GM18907 (cell line): ENCODE data around the gene CDCA4.

Experiments used
- ATAC-seq: cut with Tn5 transposase; IDR thresholded peaks from one replicate; pipeline ENCODE4 v1.9.1; 2021; ENCODE audit warnings: mild to moderate bottlenecking, moderate library complexity; ENCODE audit not compliant: unreplicated experiment

The CDCA4 gene

DNA sequence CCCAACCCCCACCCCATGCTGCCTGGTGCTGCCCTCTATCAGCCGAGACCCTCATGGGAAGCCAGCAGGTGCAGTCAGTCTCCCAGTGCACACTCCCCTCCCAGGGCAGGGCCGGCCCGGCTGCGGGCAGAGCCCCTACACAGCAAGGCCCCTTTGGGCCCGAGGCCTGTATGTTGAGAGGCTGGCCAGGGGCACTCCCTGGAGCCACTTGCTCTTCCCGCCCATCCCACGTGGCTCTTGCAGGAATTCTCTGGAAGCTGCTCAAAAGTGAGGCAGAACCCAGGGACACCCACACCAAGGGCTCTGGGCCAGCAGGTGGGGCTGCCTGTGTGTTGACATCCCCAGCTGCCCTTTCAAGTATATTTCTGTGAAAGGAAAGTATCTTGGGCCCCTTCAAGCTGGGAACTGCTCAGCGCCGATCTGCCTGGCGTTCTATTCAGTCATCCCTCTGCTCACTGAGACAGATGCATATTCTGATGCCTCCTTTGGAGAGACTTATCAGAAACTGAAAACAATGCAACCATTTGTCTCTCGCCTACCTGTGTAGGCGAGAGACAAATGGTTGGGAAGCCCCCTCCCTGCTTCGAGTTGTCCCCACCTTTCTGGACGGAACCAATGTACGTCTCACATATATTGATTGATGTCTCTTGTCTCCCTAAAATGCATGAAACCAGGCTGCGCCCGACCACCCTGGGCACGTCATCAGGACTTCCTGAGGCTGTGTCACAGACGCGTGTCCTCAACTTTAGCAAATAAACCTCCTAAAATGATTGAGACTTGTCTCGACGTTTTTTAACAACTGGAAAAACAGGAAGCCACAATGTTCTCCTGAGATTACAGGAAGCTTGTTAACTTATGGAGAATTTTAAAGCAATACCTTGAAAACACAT lies 38.4 kb upstream of the CDCA4 start:
- ATAC-seq: no peak

DNA sequence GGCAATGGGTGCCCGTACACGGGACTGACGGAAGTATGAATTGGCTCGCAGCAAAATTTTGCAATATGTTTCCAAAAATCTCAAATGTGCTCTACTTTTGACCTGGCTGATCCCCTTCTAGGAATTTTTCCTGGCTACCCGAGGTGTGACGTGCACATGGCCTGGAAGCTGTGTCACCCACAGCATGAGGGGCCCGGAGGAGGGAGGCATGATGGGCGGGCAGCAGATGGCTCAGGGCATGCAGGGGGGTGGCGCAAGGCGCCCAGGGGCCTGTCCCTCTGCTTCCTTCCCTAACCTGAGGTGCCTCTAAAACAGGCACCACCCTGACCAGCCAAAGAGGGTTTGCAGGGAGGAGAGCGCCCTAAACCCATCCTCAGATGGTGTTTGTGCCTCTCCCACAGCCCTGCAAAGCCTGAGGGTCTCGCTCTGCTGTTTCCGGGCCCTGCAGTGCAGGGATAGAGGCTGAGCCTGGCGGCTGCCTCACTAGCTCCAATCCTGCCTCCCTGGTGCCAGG lies 37.7 kb upstream of the CDCA4 start:
- ATAC-seq: no peak

DNA sequence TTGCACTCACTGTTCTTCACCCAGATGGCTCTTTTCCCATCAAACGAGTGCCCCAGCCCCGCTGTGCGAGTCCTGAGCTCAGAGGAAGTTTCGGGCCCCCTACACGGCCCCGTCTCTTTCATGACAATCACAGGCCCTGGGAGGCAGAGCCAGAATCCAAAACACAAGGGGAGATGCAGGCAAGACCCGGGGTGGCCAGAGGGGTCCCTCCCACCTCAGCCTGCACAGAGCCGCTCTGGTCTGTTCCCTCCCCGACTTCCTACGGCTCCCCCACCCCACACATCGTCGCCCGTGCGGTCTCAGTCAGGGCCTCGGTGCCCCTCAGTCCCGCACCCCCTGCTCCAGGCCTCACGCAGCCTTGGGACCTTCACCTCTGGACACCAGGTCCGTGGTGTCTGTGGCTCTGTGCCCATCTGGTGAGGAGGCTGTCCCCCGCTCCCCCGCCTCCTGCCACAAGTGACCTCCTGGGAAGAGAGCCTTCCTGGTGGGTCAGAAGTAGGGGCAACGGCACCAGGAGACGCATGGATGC lies 35.5 kb upstream of the CDCA4 start:
- ATAC-seq: no peak

DNA sequence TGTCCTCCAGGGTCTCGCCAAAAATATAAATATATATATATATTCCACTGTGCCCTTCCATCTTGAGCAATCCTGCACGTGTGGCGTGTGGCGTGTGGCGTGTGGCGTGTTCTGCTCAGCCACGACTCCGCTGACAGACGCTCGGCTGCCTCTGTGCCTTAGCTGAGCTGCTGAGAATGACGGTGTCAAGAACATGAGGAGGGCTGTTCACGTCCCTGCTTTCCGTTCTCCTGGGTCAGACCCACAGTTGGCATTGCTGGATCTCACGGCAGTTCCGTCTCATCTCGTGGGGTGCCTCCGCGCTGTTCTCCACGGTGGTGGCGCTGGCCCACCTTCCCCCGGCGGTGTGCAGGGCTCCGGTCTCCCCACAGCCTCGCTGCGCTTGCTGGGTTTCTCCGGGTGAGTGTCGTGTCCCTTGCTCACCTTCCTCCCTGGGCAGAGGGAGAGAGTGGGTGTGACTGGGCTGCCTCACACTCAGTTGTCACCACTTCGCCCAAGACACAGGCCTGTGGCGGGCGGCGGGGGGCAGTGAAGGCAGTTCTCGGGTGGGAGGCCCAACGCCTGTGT lies 34.9 kb upstream of the CDCA4 start:
- no peak for ATAC-seq

DNA sequence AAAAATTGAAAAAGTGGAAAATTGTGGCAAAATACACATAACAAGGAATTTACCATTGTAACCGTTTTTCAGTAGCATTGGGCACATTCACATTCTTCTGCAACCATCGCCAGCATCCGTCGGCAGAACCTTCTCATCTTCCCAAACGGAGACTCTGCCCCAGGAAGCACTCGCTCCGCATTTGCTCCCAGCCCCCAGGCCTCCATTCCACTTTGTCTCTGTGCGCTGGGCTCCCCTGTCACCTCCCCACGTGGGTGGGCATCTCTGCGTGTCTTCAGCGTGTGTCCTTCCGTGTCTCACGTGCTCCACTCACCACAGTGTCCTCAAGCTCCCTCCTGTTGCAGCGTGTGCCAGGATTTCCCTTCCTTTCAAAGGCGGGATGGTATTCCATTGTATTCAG lies 34.5 kb upstream of the CDCA4 start:
- no peak for ATAC-seq

DNA sequence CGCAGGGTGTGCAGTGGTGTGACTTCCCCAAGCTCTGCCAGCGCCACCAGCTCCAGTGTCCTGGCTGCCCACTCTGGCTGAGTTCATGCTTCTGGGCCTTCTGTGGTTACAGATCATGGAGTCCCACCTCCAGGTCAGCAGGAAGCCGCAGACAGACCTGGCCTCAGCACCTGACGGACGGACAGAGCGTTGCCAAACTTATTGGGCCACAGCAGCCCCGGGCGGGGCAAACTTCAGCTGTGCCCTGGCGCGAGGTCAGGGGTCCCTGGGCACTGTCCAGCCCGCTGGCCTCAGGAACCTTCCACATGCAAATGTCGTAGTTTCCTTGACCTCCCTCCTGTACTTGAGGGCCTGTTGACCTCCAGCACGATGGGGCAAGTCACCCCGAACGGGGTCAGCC lies 33.1 kb upstream of the CDCA4 start:
- ATAC-seq: no peak

DNA sequence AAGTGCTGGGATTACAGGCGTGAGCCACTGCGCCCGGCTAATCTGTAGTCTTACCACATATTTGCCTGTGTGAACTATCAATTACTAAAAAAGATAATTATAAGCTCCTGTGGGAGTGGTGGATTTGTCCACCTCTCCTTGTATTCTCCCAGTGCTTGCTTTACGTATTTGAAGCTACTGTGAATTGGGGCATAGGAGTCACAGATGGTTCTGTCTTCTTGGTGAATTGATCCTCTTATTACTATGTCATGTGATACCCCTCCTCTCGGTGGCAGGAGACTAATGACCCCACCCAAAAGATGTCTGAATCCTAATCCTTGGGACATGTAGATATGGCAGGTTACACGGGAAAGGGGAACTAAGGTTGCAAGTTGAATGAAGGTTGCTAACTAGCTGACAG lies 32.5 kb upstream of the CDCA4 start:
- ATAC-seq: no peak

DNA sequence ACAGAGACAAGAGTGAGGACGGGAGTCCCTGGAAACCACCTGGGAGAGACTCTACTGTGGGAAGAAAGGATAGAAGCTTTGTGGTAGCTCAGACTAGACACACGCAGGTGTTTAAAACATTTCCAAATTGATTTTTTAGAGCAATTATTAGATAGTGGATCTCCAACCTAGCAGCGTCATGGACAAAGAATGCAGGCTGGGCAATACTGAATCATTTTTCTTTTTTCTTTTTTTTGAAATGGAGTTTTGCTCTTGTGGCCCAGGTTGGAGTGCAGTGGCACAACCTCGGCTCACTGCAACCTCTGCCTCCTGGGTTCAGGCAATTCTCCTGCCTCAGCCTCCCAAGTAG lies 31.2 kb upstream of the CDCA4 start:
- ATAC-seq: no peak

DNA sequence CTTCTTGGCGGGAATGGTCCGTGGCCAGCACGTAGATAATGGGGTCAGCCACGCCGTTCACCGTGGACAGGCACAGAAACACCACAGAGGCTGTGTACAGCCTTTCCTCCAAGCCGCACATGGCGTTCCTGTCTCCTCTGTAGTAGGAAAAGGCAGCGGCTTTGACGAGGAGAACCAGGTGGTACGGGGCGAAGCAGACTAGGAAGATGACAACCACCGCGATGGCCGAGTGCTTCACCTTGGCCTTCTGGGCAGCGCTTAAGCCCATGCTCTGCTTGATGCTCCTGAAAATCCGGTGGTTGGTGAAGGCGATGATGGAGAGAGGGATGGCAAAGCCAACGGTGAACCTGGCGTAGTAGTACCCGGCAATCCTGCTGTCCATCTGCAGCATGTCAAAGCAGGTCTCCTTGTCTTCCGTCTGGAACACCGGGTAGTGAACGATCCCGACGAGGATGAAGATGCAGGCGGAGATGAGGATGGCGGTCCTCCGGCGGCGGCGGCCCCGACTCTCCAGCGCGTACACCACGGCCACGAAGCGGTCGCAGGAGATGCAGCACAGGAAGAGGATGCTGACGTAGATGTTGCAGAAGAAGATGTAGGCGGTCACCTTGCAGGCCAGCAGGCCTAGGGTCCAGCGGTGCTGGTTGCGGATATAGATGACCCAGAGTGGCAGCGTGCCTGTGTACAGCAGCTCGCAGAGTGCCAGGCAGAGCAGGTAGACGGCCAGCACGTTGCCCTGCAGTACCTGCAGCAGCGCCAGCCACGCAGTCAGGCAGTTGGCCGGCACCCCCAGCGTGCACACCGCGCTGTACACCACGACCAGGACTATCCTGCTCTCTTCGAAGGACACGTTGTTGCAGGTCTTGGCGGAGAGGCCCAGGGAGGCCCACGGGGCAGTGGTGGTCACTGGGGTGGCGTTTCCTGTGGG lies 30.6 kb upstream of the CDCA4 start:
- no peak for ATAC-seq

DNA sequence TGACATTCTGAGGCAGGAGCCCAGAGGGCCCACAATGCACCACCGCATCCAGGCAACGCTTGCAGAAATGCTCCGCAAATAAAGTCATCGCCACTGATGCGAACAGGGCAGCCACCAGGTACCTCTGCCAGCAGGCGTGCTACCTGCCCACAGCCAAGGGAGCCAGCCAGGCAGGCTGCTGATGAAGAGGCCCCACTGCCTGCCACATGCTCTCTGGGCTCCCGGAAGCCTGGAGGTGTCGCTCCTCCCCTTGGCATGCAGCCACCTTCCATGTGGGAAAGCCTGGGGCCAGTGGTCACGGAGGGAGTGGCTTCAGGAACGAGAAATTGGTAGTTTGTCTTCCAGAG lies 29.6 kb upstream of the CDCA4 start:
- no peak for ATAC-seq

DNA sequence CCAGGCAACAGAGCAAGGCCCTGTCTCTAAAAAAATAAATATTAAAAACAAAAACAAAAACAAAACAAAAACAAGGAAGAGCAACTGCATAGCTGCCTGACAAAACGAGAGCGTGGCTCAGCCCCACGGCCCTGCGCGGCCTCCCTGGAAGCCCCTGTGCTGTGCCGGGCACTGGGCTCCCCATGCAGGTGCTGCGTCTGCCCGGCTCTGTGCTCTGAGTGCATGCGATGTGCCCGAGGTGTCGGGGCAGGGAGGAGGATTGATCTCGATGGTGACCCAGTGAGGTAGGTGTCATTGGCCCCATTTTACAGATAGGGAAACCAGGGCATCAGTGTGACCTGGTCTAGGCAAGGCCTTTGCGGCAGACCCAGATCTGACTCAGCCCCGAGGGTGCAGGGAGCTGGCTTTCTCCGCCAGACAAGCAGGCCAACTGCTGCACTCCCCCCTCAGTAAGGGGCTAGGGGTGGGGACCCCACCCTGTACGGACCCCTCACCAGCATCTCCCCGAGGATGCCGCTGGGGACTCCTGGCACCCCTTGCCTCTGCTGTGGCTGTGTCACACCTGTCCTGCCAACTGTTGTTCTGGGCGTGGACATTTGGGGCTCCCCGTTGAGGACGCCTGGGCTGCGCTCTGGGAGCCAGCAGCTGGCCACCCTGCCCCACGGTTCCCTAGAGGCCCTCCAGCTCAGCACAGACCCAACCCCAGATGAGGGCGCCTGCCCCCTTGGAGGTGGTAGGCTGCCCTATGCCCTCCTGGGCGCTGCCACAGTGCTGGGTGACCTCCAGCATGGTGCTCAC lies 29.1 kb upstream of the CDCA4 start:
- ATAC-seq: no peak

DNA sequence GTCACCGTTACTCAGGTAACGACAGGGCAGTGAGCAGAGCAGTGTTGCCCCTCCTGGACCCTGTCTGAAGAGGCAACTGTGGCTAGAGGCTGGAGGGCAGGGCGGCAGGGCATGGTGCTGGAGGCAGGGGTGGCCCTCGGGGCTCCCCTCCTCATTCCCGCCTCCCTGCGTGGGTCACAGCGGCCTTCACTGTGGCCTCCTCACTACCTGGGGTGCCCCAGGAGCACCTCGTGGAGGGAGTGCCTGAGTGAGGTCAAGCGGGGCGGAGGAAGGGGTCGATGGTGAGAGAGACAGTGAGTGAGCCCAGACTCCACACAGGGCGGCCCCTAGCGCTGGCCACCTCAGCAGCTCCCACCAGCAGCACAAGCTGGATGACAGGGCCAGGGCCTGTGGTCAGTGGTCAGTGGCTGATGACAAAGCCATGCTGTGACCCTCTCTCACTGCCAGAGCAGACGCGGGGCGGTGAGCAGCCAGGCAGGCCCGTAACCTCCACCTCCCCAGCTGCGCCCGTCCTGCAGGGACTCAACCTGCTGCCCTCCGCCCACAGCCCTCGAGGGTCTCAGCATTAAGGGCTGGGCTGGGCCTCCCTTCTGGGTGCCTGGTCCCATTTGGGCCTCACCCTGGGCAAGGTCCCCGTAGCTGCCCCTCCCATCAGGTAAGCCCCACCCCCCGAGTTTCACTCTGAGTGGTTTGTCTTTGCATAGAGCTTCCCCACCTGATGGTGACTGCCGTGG lies 26.6 kb upstream of the CDCA4 start:
- no peak for ATAC-seq

DNA sequence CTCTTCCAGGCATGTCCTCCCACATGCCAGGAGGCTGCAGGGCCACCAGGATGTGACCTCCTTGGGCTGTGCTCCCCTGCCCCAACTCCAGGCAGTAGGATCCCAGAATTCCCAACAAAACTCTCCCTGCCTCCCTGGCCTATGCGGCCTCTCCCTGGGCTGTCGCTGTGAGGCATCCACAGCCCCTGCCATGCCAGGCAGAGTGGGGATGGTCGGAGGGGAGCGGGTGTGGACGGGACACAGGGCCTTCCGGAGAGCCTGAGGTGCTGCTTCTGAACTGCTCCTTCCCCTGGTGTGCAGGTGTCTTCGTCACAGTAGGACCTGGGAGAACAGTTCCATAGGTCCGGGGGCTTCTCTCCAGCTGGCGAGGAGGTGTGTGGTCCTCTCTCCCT lies 26.0 kb upstream of the CDCA4 start:
- no peak for ATAC-seq

DNA sequence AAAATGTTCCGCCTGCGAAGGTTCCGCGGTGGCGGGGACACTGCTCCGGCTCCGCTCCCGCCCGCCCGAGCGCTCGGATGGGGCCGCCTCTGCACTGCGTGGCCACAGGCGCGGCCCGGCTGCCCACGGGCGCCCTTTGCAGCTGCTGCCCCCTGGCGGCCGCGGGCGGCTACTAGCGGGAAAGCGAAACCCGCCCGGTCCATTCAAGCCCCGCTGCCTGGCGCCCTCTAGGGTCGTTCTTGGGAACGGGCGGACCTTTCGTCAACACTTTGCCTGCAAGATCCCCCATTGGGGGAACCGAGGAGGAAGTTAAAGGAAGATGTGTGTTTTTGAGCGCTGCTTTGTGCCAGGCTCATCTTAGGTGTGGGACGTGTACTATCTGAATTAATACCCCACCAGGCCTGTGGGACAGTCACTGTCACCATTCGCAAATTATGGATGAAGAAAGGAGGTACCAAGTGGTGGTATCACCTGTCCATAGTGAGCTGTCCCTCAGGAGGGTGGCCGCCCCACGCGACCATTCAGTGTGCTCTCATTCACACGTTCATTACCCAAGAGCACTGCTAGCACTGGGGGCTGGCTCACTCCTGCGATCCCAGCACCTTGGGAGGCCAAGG lies 24.9 kb upstream of the CDCA4 start:
- peak; percentile 57 for ATAC-seq

DNA sequence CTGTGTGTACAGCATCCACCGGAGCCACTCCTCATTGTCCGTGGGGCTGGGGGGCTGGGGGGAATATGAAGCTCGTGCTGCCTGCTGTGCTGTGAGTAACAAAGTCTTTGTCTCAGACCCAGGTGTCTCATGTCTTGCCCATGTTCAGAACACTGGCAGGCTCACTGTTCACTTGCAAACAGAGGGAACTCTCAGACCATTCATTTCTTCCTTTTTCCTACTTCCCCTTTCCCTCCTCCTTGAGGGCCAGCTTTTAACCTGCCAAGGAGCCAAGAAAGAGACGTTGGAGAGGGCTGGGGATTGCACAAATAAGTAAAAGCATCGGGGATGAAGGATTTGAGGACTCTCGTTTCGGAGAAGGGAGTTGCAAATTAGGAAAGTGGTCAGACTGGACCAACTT lies 22.8 kb upstream of the CDCA4 start:
- ATAC-seq: no peak

DNA sequence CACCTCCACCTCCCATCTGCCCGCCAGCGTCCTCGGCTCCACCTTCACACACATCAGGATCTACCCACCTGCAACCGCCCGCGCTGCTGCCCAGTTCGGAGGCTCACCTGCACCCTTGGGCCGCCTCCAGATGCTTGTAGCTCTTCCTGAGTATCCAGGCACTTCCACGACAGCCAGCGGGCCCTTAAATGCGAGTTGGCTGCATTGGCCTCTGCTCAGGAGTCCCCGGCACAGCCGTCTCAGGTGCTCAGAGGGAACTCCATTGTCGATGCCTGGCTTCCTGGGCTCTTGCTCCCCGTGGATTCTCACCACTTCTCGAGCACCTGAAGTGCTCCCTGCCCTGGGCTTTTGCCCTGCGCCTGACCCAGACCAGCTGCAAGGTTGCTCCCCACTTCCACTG lies 21.9 kb upstream of the CDCA4 start:
- no peak for ATAC-seq

DNA sequence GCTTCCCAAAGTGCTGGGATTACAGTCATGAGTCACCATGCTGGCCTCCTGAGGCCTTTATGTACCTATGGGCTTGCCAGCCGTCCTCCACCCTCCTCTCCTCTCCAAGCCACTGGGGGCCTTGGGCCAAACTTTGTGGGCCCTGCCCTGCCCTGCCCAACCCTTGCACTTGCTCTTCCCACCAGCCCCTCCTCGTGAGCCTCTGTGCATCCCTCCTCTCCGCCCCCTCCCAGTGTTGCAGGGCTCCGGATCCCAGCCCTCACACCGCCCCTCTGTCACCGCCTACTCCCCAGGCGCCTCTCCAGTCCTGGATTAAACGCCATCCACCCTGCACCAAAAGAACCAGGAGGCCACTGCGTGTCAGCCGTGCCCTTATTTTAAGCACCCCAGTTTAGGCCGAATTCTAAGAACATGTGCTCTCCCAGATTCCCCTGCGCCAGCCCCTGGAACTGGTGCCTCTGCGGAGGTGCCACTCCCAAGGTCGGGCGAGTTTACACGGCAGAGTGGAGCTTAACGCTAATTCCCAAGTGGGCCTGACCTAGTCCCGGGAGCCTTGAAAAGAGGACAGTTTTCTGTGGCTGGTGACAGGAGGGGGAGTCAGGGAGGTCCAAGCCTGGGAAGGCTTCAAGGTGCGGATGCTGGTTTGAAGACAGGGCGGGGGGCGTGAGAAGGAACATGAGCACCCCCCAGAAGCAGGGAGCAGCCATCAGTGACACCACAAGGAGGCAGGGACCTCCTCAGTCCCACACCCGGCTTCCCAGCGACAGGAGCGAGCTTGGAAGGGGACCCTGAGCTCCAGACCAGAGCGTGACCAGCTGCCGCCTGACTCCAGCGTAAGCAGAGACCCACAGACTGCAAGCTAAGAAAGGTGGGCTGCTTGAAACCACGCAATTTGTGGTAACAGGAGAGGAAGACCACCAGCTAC lies 21.2 kb upstream of the CDCA4 start:
- no peak for ATAC-seq

DNA sequence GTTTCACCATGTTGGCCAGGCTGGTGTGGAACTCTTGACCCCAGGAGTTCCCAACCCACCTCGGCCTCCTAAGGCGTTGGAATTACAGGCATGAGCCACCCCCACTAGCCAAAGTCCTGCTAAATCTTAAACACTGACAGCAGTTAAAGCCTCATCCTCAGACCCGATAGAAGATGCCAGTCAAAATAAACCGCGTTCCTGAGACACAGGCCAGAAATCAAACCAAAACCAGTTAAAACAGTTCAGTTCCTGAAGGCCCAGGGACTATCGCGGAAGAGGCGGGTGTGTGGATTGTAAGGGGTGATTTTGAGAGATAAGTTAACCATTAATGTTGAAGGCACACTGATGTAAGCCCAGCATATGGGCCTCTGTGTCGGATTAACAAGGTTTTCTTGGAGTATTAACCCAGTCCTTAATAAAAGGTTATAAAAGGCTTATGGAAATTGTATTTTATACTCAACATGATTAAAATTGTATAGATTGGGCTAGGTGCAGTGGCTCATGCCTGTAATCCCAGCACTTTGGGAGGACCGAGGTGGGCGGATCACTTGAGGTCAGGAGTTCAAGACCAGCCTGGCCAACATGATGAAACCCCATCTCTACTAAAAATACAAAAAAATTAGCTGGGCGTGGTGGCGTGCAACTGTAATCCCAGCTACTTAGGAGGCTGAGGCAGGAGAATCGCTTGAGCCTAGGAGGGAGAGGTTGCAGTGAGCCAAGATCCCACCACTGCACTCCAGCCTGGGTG lies 18.7 kb upstream of the CDCA4 start:
- no peak for ATAC-seq
